Measurements from ENCODE around the gene TAF1D. TPM values are rescaled to one million over a fixed set of nuclear protein-coding genes. Genes with fewer than 3 reads are reported as not detected.

The TAF1D gene
- total RNA-seq, 2 experiments from 2014 or later = 172 to 178 TPM

DNA sequence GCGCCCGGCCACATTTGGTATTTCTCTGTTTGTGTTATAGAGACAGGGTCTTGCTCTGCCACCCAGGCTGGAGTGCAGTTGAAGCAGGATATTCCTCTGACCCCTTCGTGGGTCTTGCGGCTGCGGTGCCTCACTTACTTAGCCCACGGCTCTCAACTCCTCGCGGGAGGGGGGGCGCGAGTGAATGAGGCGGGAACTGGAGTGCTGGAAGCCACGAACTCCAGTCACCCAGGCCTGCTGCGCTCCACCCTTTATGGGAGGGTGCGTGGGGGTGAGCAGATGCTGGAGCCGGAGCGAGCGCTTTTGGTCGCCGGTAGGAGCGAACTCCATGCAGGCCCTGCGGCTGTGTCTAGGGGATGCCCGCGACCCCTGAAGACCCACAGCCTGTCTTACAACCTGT is 2.0 kb upstream of the TAF1D start:
- H3K27me3 Mint-ChIP-seq = no peaks in the 10 kb centered on the region
- peaks cover 24% of the 10 kb centered on the region for H3K4me1 Mint-ChIP-seq
- H3K27ac Mint-ChIP-seq = peak overlapping the region; percentile 12
- ATAC-seq (ENCODE audit: low read depth) (no peak), DNase-seq (no peak)
- POLR2A ChIA-PET = interaction anchor here (1.2 to 5.5 kb wide), 2 partner anchors 16 to 40 kb away, joined by 3 to 113 read pairs; partner anchors contain the start of gene MED17
- H3K4me3 Mint-ChIP-seq = peak overlapping the region; percentile 63
- no peaks in the 10 kb centered on the region for H3K9me3 Mint-ChIP-seq
- H3K36me3 Mint-ChIP-seq = peaks cover 29% of the 10 kb centered on the region

DNA sequence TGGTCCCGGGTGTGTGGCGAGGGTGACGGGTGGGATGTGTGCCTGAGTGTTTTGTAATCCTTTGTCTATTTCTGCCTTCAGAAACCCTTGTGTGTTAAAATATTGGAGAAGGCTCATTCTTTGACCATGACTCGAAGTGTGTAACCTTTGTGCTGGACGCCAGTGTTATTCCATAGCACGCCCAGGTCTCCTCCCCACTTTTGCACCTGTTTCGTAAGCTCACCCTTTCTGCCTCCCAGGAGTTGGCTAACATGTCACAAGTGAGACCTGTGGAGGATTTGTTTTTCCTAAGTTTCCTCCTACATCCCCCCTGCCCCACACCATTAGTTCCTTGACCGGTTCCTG is 559 bp upstream of the TAF1D start:
- Mint-ChIP-seq H3K4me1 (peaks cover 34% of the 10 kb centered on the region), H3K36me3 (peaks cover 40% of the 10 kb centered on the region), H3K9me3 (no peaks in the 10 kb centered on the region), H3K27ac (peak overlapping the region; percentile 99), H3K27me3 (no peaks in the 10 kb centered on the region), H3K4me3 (peak overlapping the region; percentile 99)
- POLR2A ChIA-PET = interaction anchor here (0.6 to 5.5 kb wide), 25 partner anchors 10 to 1306 kb away, joined by 3 to 113 read pairs (median 4); partner anchors contain the start of genes CEP295, MED17 and PANX1
- peak; percentile 4 for ATAC-seq (ENCODE audit: low read depth)
- DNase-seq = no peak

DNA sequence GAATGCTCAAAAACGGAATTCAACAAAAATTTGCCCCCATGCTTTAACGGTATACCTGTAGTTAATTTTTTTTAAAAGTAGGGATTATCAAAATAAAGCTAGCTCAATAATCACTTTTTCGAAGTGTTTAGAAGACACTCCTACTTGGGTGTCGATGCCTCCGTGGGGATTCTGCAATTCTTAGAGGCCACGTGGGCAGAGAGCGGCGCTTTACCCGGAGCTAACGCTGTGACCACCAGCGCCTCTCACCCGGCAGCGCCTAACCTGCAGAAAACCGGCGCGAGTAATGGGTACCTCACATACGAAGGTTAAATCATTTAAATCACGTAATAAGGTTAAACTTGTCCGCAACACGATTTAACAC is 583 bp downstream of the TAF1D start:
- peaks cover 43% of the 10 kb centered on the region for H3K4me1 Mint-ChIP-seq
- H3K36me3 Mint-ChIP-seq = peaks cover 48% of the 10 kb centered on the region
- DNase-seq (no peak), ATAC-seq (ENCODE audit: low read depth) (peak; percentile 44)
- peak overlapping the region; percentile 99 for H3K4me3 Mint-ChIP-seq
- H3K27me3 Mint-ChIP-seq = no peaks in the 10 kb centered on the region
- peak overlapping the region; percentile 99 for H3K27ac Mint-ChIP-seq
- H3K9me3 Mint-ChIP-seq = no peaks in the 10 kb centered on the region
- POLR2A ChIA-PET = interaction anchor here (0.7 to 5.5 kb wide), 18 partner anchors 9 to 1350 kb away, joined by 3 to 113 read pairs (median 6); partner anchors contain the start of genes CEP295, MED17 and PANX1

DNA sequence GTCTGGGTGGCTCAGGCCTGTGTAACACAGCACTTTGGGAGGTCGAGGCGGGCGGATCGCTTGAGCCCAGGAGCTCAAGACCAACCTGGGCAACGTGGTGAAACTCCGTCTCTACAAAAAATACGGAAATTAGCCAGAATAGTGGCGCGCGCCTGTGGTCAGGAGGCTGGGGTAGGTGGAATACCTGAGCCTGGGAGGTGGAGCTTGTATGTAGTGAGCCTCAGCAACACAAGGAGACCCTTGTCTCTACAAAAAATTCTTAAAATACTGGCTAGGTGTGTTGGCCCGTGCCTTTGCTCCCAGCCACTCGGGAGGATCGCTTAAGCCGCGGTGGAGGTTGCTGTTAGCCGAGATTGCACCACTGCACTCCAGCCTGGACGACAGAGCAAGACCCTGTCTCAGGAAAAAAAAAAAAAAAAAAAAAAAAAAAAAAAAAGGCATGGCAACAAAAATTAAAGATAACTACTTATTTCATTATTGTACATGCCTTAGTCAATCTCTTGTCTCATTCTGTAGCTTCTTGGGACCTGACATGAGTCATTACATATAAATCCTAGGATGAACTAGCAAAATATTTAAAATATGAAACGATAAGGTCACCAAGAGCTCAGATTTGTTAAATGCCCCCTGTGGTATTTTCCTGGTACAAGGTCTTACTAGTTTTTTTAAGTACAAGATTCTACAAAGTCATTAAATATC is 1.1 kb downstream of the TAF1D start:
- POLR2A ChIA-PET = interaction anchor here (0.6 to 5.5 kb wide), 15 partner anchors 9 to 1350 kb away, joined by 3 to 113 read pairs (median 6); partner anchors contain the start of genes CEP295, MED17 and PANX1
- H3K27me3 Mint-ChIP-seq = no peaks in the 10 kb centered on the region
- ATAC-seq (ENCODE audit: low read depth) (no peak), DNase-seq (no peak)
- H3K27ac Mint-ChIP-seq = peak overlapping the region; percentile 99
- no peaks in the 10 kb centered on the region for H3K9me3 Mint-ChIP-seq
- peaks cover 44% of the 10 kb centered on the region for H3K4me1 Mint-ChIP-seq
- H3K4me3 Mint-ChIP-seq = peak overlapping the region; percentile 99
- peaks cover 49% of the 10 kb centered on the region for H3K36me3 Mint-ChIP-seq

DNA sequence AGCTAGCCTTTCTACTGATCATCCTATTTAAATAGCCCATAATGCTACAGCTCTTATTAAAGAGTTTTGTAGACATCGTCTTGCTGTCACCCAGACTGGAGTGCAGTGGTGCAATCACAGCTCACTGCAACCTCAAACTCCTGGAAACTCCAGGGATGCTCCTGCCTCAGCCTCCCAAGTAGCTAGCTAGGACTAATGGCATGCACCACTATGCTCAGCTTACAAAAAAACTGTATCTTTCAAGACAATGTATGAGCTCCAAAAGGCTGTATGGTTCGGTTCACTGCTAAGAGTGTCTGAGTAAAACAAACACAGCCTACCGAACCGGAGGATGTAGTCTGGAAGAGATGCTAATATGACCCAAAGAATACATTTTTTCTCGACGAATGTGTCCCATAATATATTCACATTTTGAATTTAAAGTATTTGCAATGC is 2.6 kb downstream of the TAF1D start:
- DNase-seq (no peak), ATAC-seq (ENCODE audit: low read depth) (no peak)
- Mint-ChIP-seq H3K27me3 (no peaks in the 10 kb centered on the region), H3K27ac (peak overlapping the region; percentile 70), H3K36me3 (peaks cover 49% of the 10 kb centered on the region), H3K4me3 (peak overlapping the region; percentile 99), H3K4me1 (peaks cover 46% of the 10 kb centered on the region), H3K9me3 (no peaks in the 10 kb centered on the region)
- POLR2A ChIA-PET = interaction anchor here (0.8 to 5.5 kb wide), 4 partner anchors 10 to 390 kb away, joined by 3 to 113 read pairs (median 3); partner anchors contain the start of genes MED17 and PANX1

DNA sequence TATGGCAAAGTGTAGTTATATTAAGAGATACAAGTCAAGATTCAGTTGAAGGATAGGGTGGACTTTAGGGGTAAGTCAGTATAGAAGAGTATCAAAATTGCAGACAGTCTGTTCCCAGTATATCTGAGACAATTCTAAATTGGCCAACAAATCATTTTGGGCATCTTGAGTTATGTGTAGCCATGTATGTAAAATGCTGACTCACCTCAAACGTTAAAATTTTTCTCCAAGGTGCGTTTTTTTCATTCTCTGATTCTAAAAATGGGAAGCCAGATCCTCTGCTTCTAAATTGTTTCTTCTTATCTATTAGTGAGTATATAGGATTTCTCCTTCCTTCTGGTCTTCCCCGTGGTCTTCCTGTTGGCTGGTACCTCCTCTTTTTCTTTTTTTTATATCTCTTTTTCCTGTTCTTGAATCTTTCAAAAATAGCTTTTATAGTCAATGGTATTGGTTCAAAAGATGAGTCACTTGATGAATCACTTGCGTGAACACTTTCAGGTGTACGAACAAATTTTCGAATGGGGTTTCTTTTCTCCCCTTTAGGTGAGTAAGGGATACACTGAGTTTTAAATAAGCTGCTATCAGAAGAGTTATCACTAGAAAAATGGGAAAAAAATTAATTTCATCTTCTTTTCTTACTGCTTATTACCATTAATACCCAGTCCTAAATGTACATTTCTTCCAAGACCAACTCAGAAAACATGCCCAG is 3.2 kb downstream of the TAF1D start:
- Mint-ChIP-seq H3K4me1 (peaks cover 47% of the 10 kb centered on the region), H3K36me3 (peaks cover 51% of the 10 kb centered on the region), H3K4me3 (peak overlapping the region; percentile 99), H3K9me3 (no peaks in the 10 kb centered on the region), H3K27ac (peak overlapping the region; percentile 70), H3K27me3 (no peaks in the 10 kb centered on the region)
- ATAC-seq (ENCODE audit: low read depth) (no peak), DNase-seq (no peak)
- POLR2A ChIA-PET = interaction anchor here (0.8 to 5.5 kb wide), 4 partner anchors 9 to 391 kb away, joined by 3 to 113 read pairs (median 3); partner anchors contain the start of genes MED17 and PANX1

DNA sequence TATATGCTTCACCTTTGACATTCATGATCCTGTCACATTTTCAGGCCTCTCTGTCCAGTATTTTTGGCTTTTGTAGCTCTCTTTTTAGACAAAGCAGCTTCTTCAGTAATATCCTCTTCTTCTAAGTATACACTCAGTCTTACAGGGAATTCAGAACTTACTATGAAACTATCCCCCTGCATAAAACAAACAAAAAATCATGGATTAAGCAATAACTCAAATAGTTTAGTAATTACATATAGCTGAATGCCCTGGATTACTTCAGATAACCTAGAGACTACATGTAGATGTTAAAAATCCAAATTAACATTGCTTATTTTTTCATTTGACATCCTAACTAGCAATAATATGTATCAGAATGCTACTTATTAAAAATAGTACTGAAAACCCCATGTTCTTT is 5.2 kb downstream of the TAF1D start:
- ATAC-seq (ENCODE audit: low read depth) (no peak), DNase-seq (no peak)
- H3K36me3 Mint-ChIP-seq = peaks cover 56% of the 10 kb centered on the region
- no peaks in the 10 kb centered on the region for H3K9me3 Mint-ChIP-seq
- no peaks in the 10 kb centered on the region for H3K27me3 Mint-ChIP-seq
- peaks cover 53% of the 10 kb centered on the region for H3K4me1 Mint-ChIP-seq
- POLR2A ChIA-PET = interaction anchor here (1.8 kb wide), 1 partner anchor 48 kb away, joined by 4 read pairs; the partner anchor contains the start of gene MED17
- peak overlapping the region; percentile 25 for H3K4me3 Mint-ChIP-seq
- peak overlapping the region; percentile 50 for H3K27ac Mint-ChIP-seq

DNA sequence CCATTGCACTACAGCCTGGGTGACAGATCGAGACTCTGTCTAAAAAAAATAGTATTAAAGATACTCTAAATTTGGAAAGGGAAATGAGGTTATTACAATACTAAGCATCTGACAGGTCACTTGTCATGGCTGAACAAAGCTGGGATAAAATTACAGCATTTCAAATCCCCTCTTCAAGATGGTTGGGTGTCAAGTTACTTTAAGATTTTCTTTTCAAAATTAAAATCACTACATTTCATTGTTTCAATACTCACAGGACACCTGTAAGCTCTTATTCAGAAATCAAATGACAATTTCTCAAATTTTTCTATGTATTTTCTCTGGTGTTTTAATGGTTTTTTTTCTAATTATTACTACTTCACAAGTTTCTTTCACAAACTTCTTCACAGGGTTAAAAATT is 5.7 kb downstream of the TAF1D start:
- Mint-ChIP-seq H3K4me3 (no peak overlapping the region), H3K4me1 (peaks cover 53% of the 10 kb centered on the region), H3K9me3 (no peaks in the 10 kb centered on the region), H3K36me3 (peaks cover 53% of the 10 kb centered on the region), H3K27ac (peak overlapping the region; percentile 12), H3K27me3 (no peaks in the 10 kb centered on the region)
- ATAC-seq (ENCODE audit: low read depth) (no peak), DNase-seq (no peak)
- POLR2A ChIA-PET = interaction anchor here (1.8 kb wide), 1 partner anchor 48 kb away, joined by 4 read pairs; the partner anchor contains the start of gene MED17

DNA sequence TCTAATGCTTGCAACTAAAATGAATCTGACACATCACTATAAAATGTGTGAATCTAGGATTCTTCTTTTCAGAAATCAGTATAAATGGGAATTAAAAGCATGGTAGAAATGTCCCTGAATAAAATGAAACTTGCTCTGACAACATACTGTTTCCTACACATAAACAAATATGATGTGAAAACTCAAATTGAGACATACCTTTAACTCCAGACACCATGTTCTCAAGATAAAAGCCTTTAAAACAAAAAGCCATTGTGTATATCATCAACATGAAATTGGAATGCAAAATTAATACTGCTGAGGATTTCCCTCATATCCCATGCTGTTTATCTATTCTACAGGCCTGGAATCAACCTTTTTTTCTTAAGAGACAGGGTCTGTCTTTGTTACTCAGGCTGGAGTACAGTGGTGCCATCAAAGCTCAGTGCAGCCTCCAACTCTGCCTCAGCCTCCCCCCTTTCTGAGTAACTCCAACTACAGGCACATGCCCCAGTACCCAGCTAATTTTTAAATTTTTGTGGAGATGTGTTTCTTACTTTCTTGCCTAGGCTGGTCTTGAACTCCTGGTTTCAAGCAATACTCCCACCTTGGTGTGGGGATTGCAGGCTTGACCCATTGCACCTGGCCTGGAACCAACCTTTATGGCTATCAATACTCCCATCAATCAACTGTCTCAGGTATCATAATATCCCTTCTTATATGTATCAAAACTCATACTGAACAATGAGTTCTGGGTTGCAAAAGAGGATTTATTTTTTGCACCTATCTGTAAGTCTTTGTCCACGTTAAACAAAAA is 6.7 kb downstream of the TAF1D start:
- Mint-ChIP-seq H3K4me1 (peaks cover 52% of the 10 kb centered on the region), H3K27ac (peak overlapping the region; percentile 42), H3K4me3 (peak overlapping the region; percentile 22), H3K9me3 (no peaks in the 10 kb centered on the region), H3K36me3 (peaks cover 54% of the 10 kb centered on the region), H3K27me3 (no peaks in the 10 kb centered on the region)
- DNase-seq = no peak
- no peak for ATAC-seq (ENCODE audit: low read depth)
- POLR2A ChIA-PET = interaction anchor here (1.3 kb wide), 1 partner anchor 50 kb away, joined by 4 read pairs; the partner anchor contains the start of gene MED17

DNA sequence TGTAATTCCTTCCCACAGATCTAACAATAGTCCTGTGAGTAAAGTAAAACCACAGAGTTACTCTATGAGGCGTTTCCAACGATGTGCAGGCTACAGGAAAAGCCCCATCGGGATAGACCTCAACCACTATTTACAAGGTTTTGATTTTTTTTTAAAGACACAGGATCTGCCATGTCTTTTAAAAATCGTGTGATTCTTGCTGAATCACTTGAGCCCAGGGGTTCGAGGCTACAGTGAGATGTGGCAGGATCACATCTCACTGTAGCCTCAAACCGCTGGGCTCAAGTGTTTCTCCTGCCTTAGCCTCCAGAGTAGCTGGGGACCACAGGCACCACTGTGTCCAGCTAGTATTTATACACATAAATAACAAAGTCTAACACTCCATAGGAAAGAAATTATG is 7.8 kb downstream of the TAF1D start:
- peaks cover 42% of the 10 kb centered on the region for H3K4me1 Mint-ChIP-seq
- no peak for DNase-seq
- no peaks in the 10 kb centered on the region for H3K27me3 Mint-ChIP-seq
- no peak overlapping the region for H3K4me3 Mint-ChIP-seq
- H3K27ac Mint-ChIP-seq = no peak overlapping the region
- no peaks in the 10 kb centered on the region for H3K9me3 Mint-ChIP-seq
- no peak for ATAC-seq (ENCODE audit: low read depth)
- POLR2A ChIA-PET = no interaction called here
- peaks cover 50% of the 10 kb centered on the region for H3K36me3 Mint-ChIP-seq

DNA sequence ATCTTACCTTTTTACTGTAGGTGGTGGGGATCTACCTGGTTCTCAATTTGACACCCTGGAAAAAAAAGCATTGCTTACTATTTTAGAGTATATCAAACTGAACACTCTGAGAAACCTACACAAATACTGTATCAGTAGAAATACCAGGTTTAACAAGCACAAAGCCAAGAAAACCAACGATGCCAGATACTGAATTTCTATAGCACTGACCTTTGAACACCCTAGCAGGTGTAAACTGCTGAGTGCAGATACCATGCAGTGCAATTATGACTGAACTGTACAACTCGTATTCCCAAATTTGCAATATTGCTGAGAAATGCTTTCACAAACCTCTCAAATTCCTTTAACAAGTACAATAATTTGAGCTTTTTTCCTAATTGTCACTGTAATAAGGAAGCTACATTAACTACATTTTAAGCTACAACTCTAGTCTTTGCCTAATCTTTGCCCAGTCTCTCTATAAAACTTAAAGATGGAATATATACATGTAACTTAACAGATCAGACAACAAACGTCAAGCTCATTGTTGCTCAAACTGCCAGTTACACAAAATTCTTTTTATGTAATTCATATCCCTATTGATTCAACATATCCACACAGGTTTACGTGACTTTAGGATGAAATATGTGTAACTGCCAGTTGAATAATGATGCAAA is 8.9 kb downstream of the TAF1D start:
- H3K4me1 Mint-ChIP-seq = peaks cover 35% of the 10 kb centered on the region
- POLR2A ChIA-PET = interaction anchor here (3.3 kb wide), 1 partner anchor 8 kb away, joined by 18 read pairs; the partner anchor contains the start of genes C11orf54 and TAF1D
- H3K9me3 Mint-ChIP-seq = no peaks in the 10 kb centered on the region
- ATAC-seq (ENCODE audit: low read depth) (no peak), DNase-seq (no peak)
- H3K36me3 Mint-ChIP-seq = peaks cover 45% of the 10 kb centered on the region
- H3K27me3 Mint-ChIP-seq = no peaks in the 10 kb centered on the region
- H3K4me3 Mint-ChIP-seq = no peak overlapping the region
- no peak overlapping the region for H3K27ac Mint-ChIP-seq
